WTC11 (cell line): Measurements from ENCODE around the gene SLC37A1.

Experiments
- CREB1 ChIP-seq: sonication (generic); formaldehyde crosslinking; IDR thresholded peaks from 2 replicates; pipeline ENCODE4 v1.8.0; 2023; ENCODE audit warnings: mild to moderate bottlenecking, missing genetic modification reagents
- E2F1 ChIP-seq: sonication (generic); formaldehyde crosslinking; IDR thresholded peaks from 2 replicates; pipeline ENCODE4 v1.8.0; 2022; ENCODE audit warnings: mild to moderate bottlenecking, missing genetic modification reagents
- MXD4 ChIP-seq: fragments of 250-450 bp; sonication (Bioruptor Pico); IDR thresholded peaks from 2 replicates; pipeline ENCODE4 v1.8.0; 2021; ENCODE audit warnings: mild to moderate bottlenecking, moderate library complexity, borderline replicate concordance
- SP1 ChIP-seq: sonication (generic); formaldehyde crosslinking; conservative IDR thresholded peaks from 2 replicates; pipeline ENCODE4 v1.8.1; 2022; ENCODE audit warnings: missing genetic modification reagents
- ZNF425 ChIP-seq: fragments of 250-450 bp; sonication (Bioruptor Pico); conservative IDR thresholded peaks from 2 replicates; pipeline ENCODE4 v1.9.0; 2021; ENCODE audit warnings: mild to moderate bottlenecking
- TF ChIP-seq, protein P1 (sequence below): sonication (generic); formaldehyde crosslinking; IDR thresholded peaks from 2 replicates; pipeline ENCODE4 v1.8.0; 2022; ENCODE audit warnings: missing genetic modification reagents
- TF ChIP-seq, protein P2 (sequence below): sonication (generic); formaldehyde crosslinking; IDR thresholded peaks from 2 replicates; pipeline ENCODE4 v1.8.1; 2023; ENCODE audit warnings: mild to moderate bottlenecking, missing genetic modification reagents
- TF ChIP-seq, protein P3 (sequence below): fragments of 200-600 bp; IDR thresholded peaks from 2 replicates; pipeline ENCODE4 v1.8.0; 2022; ENCODE audit warnings: antibody characterized with exemption

DNA sequence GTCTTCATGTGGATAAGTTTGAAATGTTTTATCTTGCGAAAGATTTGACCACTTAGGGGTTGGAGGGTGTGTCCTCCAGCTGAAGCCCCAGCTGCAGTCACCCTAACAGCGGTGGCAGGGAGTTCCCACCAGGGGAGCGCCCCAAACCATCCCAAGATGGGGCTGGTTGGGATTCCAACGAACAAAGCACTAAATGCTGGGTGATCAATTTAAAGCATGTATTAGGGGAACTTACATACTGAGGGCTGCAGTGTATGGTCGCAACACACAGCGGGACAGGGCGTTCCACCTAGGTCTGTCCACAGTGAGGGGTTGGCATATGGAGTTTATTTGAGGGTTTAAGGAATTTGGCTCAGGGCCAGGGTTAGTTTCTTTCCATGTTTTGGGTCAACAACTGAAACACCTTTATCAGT lies 26.3 kb downstream of the SLC37A1 start:
- TF ChIP-seq SP1 (no peak), ZNF425 (CRISPR knock-in tag) (no peak), MXD4 (CRISPR knock-in tag) (no peak), E2F1 (CRISPR knock-in tag) (no peak), CREB1 (CRISPR knock-in tag) (no peak)
- TF ChIP-seq, protein P1, sequence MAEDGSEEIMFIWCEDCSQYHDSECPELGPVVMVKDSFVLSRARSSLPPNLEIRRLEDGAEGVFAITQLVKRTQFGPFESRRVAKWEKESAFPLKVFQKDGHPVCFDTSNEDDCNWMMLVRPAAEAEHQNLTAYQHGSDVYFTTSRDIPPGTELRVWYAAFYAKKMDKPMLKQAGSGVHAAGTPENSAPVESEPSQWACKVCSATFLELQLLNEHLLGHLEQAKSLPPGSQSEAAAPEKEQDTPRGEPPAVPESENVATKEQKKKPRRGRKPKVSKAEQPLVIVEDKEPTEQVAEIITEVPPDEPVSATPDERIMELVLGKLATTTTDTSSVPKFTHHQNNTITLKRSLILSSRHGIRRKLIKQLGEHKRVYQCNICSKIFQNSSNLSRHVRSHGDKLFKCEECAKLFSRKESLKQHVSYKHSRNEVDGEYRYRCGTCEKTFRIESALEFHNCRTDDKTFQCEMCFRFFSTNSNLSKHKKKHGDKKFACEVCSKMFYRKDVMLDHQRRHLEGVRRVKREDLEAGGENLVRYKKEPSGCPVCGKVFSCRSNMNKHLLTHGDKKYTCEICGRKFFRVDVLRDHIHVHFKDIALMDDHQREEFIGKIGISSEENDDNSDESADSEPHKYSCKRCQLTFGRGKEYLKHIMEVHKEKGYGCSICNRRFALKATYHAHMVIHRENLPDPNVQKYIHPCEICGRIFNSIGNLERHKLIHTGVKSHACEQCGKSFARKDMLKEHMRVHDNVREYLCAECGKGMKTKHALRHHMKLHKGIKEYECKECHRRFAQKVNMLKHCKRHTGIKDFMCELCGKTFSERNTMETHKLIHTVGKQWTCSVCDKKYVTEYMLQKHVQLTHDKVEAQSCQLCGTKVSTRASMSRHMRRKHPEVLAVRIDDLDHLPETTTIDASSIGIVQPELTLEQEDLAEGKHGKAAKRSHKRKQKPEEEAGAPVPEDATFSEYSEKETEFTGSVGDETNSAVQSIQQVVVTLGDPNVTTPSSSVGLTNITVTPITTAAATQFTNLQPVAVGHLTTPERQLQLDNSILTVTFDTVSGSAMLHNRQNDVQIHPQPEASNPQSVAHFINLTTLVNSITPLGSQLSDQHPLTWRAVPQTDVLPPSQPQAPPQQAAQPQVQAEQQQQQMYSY (CRISPR knock-in tag) = no peak
- TF ChIP-seq, protein P2, sequence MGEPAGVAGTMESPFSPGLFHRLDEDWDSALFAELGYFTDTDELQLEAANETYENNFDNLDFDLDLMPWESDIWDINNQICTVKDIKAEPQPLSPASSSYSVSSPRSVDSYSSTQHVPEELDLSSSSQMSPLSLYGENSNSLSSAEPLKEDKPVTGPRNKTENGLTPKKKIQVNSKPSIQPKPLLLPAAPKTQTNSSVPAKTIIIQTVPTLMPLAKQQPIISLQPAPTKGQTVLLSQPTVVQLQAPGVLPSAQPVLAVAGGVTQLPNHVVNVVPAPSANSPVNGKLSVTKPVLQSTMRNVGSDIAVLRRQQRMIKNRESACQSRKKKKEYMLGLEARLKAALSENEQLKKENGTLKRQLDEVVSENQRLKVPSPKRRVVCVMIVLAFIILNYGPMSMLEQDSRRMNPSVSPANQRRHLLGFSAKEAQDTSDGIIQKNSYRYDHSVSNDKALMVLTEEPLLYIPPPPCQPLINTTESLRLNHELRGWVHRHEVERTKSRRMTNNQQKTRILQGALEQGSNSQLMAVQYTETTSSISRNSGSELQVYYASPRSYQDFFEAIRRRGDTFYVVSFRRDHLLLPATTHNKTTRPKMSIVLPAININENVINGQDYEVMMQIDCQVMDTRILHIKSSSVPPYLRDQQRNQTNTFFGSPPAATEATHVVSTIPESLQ = no peak
- TF ChIP-seq, protein P3, sequence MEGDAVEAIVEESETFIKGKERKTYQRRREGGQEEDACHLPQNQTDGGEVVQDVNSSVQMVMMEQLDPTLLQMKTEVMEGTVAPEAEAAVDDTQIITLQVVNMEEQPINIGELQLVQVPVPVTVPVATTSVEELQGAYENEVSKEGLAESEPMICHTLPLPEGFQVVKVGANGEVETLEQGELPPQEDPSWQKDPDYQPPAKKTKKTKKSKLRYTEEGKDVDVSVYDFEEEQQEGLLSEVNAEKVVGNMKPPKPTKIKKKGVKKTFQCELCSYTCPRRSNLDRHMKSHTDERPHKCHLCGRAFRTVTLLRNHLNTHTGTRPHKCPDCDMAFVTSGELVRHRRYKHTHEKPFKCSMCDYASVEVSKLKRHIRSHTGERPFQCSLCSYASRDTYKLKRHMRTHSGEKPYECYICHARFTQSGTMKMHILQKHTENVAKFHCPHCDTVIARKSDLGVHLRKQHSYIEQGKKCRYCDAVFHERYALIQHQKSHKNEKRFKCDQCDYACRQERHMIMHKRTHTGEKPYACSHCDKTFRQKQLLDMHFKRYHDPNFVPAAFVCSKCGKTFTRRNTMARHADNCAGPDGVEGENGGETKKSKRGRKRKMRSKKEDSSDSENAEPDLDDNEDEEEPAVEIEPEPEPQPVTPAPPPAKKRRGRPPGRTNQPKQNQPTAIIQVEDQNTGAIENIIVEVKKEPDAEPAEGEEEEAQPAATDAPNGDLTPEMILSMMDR = no peak
